Neural progenitor cell (in vitro differentiated cells): ENCODE data around the gene ANKMY1. TPM values are rescaled to one million over a fixed set of nuclear protein-coding genes. Genes with fewer than 3 reads are reported as not detected.

Experiments
- DNase-seq: peaks from one replicate; pipeline ENCODE4 v3.0.0-alpha.2; 2016; ENCODE audit warnings: low spot score
- H2AFZ ChIP-seq: fragments of 200-600 bp; sonication (generic); replicated peaks from 2 replicates; pipeline ENCODE4 v1.6.1; 2016; ENCODE audit warnings: antibody characterized with exemption
- H3F3A ChIP-seq: fragments of 200-600 bp; sonication (generic); 2 replicates; pipeline ENCODE4 v1.6.1; 2016; ENCODE audit warnings: antibody characterized with exemption, low read depth
- H3K27ac ChIP-seq: fragments of 200-600 bp; sonication (generic); 2 replicates; pipeline ENCODE4 v1.5.1; 2016; ENCODE audit warnings: mild to moderate bottlenecking
- H3K27me3 ChIP-seq: fragments of 200-600 bp; sonication (generic); 2 replicates; pipeline ENCODE4 v1.6.1; 2016; ENCODE audit warnings: mild to moderate bottlenecking, moderate library complexity
- H3K36me3 ChIP-seq: fragments of 200-600 bp; sonication (generic); 2 replicates; pipeline ENCODE4 v1.5.1; 2016
- H3K4me1 ChIP-seq: fragments of 200-600 bp; sonication (generic); 2 replicates; pipeline ENCODE4 v1.6.1; 2016; ENCODE audit warnings: mixed run types
- H3K4me2 ChIP-seq: fragments of 200-600 bp; sonication (generic); 2 replicates; pipeline ENCODE4 v1.6.1; 2016
- H3K4me3 ChIP-seq: fragments of 200-600 bp; sonication (generic); 2 replicates; pipeline ENCODE4 v1.5.1; 2016
- H3K79me2 ChIP-seq: fragments of 200-600 bp; sonication (generic); 2 replicates; pipeline ENCODE4 v1.6.1; 2016; ENCODE audit warnings: low read depth
- H3K9ac ChIP-seq: fragments of 200-600 bp; sonication (generic); 2 replicates; pipeline ENCODE4 v1.6.1; 2016
- H3K9me3 ChIP-seq: fragments of 200-600 bp; sonication (generic); 2 replicates; pipeline ENCODE4 v1.5.1; 2016; ENCODE audit warnings: low read depth
- H4K20me1 ChIP-seq: fragments of 200-600 bp; sonication (generic); 2 replicates; pipeline ENCODE4 v1.6.1; 2016; ENCODE audit warnings: low read depth
- H3K27ac Mint-ChIP-seq: 3 replicates; pipeline ENCODE4 v1.8.0; 2021; ENCODE audit warnings: mixed read lengths
- H3K27me3 Mint-ChIP-seq: 2 replicates; pipeline ENCODE4 v1.8.0; 2022; ENCODE audit warnings: low read depth, mild to moderate bottlenecking, inconsistent platforms, moderate library complexity, mixed read lengths; ENCODE audit not compliant: insufficient read depth
- H3K36me3 Mint-ChIP-seq: 3 replicates; pipeline ENCODE4 v1.8.0; 2021; ENCODE audit warnings: mixed read lengths
- H3K4me1 Mint-ChIP-seq: 3 replicates; pipeline ENCODE4 v1.8.0; 2021; ENCODE audit warnings: mixed read lengths
- H3K4me3 Mint-ChIP-seq: 3 replicates; pipeline ENCODE4 v1.8.0; 2021; ENCODE audit warnings: mild to moderate bottlenecking, moderate library complexity, mixed read lengths
- H3K9me3 Mint-ChIP-seq: 3 replicates; pipeline ENCODE4 v1.8.0; 2020; ENCODE audit warnings: mixed read lengths
- EZH2 ChIP-seq: fragments of 200-600 bp; sonication (generic); IDR thresholded peaks from 2 replicates; pipeline ENCODE4 v1.6.1; 2017; ENCODE audit warnings: antibody characterized with exemption, mild to moderate bottlenecking, moderate library complexity
- EZH2phosphoT487 ChIP-seq: fragments of 200-600 bp; sonication (generic); IDR thresholded peaks from 2 replicates; pipeline ENCODE4 v1.6.1; 2017; ENCODE audit warnings: antibody characterized with exemption
- total RNA-seq: library from RNA; depleted of rRNA; stranded (reverse); fragments of >200 nt; gene quantifications from 2 replicates; pipeline ENCODE4 v1.2.3, GENCODE V29; 2015; ENCODE audit warnings: low replicate concordance
- TF ChIP-seq, protein P1 (sequence below): fragments of 200-600 bp; sonication (generic); IDR thresholded peaks from 2 replicates; pipeline ENCODE4 v1.5.1; 2017; ENCODE audit warnings: antibody characterized with exemption, mild to moderate bottlenecking

Gene ANKMY1
- total RNA-seq, 1 donor from 2014 or later, result 4.2 TPM

- Histone ChIP-seq H3F3A (no peaks in the 10 kb centered on the region), H4K20me1 (peaks cover 85% of the 10 kb centered on the region), H3K36me3 (no peaks in the 10 kb centered on the region), H3K79me2 (peaks cover 40% of the 10 kb centered on the region), H2AFZ (no peak overlapping the region), H3K4me1 (no peaks in the 10 kb centered on the region), H3K4me3 (no peak overlapping the region), H3K9ac (no peak overlapping the region), H3K4me2 (no peak overlapping the region), H3K27me3 (no peaks in the 10 kb centered on the region), H3K27ac (no peak overlapping the region), H3K9me3 (no peaks in the 10 kb centered on the region)
- Mint-ChIP-seq H3K36me3 (peaks cover 2% of the 10 kb centered on the region), H3K27me3 (peaks cover 9% of the 10 kb centered on the region), H3K4me3 (peak overlapping the region; percentile 46), H3K27ac (no peak overlapping the region), H3K4me1 (peaks cover 6% of the 10 kb centered on the region), H3K9me3 (no peaks in the 10 kb centered on the region)
- no peak for DNase-seq
- TF ChIP-seq EZH2 (no peak), EZH2phosphoT487 (no peak)
- TF ChIP-seq, protein P1, sequence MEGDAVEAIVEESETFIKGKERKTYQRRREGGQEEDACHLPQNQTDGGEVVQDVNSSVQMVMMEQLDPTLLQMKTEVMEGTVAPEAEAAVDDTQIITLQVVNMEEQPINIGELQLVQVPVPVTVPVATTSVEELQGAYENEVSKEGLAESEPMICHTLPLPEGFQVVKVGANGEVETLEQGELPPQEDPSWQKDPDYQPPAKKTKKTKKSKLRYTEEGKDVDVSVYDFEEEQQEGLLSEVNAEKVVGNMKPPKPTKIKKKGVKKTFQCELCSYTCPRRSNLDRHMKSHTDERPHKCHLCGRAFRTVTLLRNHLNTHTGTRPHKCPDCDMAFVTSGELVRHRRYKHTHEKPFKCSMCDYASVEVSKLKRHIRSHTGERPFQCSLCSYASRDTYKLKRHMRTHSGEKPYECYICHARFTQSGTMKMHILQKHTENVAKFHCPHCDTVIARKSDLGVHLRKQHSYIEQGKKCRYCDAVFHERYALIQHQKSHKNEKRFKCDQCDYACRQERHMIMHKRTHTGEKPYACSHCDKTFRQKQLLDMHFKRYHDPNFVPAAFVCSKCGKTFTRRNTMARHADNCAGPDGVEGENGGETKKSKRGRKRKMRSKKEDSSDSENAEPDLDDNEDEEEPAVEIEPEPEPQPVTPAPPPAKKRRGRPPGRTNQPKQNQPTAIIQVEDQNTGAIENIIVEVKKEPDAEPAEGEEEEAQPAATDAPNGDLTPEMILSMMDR, result no peak
These were observed 114.7 kb downstream of the ANKMY1 start for GRCh38 chr2:240442891-240443715.

- Histone ChIP-seq H3K4me1 (peaks cover 1% of the 10 kb centered on the region), H4K20me1 (peaks cover 85% of the 10 kb centered on the region)
- peaks cover 12% of the 10 kb centered on the region for H3K4me1 Mint-ChIP-seq
These were observed 115.8 kb downstream of the ANKMY1 start for GRCh38 chr2:240441993-240442411.

GRCh38 chr2:240441326-240441992 is 116.3 kb downstream of the ANKMY1 start:
- Histone ChIP-seq H3K4me1 (peaks cover 7% of the 10 kb centered on the region), H3K27me3 (peaks cover 13% of the 10 kb centered on the region), H3K79me2 (peaks cover 56% of the 10 kb centered on the region), H3K36me3 (no peaks in the 10 kb centered on the region), H3K4me2 (no peak overlapping the region), H3K27ac (no peak overlapping the region), H3K9me3 (no peaks in the 10 kb centered on the region), H3F3A (no peaks in the 10 kb centered on the region), H3K4me3 (no peak overlapping the region), H4K20me1 (peaks cover 85% of the 10 kb centered on the region), H3K9ac (no peak overlapping the region), H2AFZ (no peak overlapping the region)
- TF ChIP-seq EZH2, result no peak
- TF ChIP-seq, protein P1, result no peak
- no peak for TF ChIP-seq EZH2phosphoT487
- H3K9me3 Mint-ChIP-seq, result no peaks in the 10 kb centered on the region
- peaks cover 2% of the 10 kb centered on the region for H3K36me3 Mint-ChIP-seq
- peaks cover 9% of the 10 kb centered on the region for H3K27me3 Mint-ChIP-seq
- peaks cover 10% of the 10 kb centered on the region for H3K4me1 Mint-ChIP-seq
- H3K27ac Mint-ChIP-seq, result no peak overlapping the region
- no peak overlapping the region for H3K4me3 Mint-ChIP-seq
- no peak for DNase-seq

More at GRCh38 chr2:240441993-240442411, 115.8 kb downstream of the ANKMY1 start:
- Histone ChIP-seq H3K27me3 (peaks cover 7% of the 10 kb centered on the region), H3K9ac (no peak overlapping the region), H3F3A (no peaks in the 10 kb centered on the region), H3K36me3 (no peaks in the 10 kb centered on the region), H2AFZ (no peak overlapping the region), H3K9me3 (no peaks in the 10 kb centered on the region), H3K27ac (no peak overlapping the region), H3K79me2 (peaks cover 51% of the 10 kb centered on the region), H3K4me3 (no peak overlapping the region), H3K4me2 (no peak overlapping the region)
- no peak for DNase-seq
- TF ChIP-seq EZH2, result no peak
- TF ChIP-seq, protein P1, result no peak
- TF ChIP-seq EZH2phosphoT487, result no peak
- H3K27ac Mint-ChIP-seq, result no peak overlapping the region
- H3K4me3 Mint-ChIP-seq, result no peak overlapping the region
- peaks cover 2% of the 10 kb centered on the region for H3K36me3 Mint-ChIP-seq
- H3K27me3 Mint-ChIP-seq, result peaks cover 9% of the 10 kb centered on the region
- no peaks in the 10 kb centered on the region for H3K9me3 Mint-ChIP-seq
